ENCODE data around the gene FGF11. TPM values are rescaled to one million over a fixed set of nuclear protein-coding genes. Genes with fewer than 3 reads are reported as not detected.

The FGF11 gene
- total and polyA plus RNA-seq, 2 of the 13 experiments (the other 11 are each of a cell fraction or from before 2014, with no cell fraction given) = 0.20 to 7.6 TPM

GRCh38 chr17:7394452-7395191, 44.7 kb upstream of the FGF11 start, which contains the start of gene PLSCR3 (continued):
- TF ChIP-seq ZBTB8A (CRISPR knock-in tag; IDR thresholded peaks at IDR 0.05; ENCODE audit: borderline replicate concordance, low read depth) (no peak), TMF1 (CRISPR knock-in tag; IDR thresholded peaks at IDR 0.05; ENCODE audit: low read depth) (peak; percentile 68), ZNF44 (CRISPR knock-in tag; IDR thresholded peaks at IDR 0.05) (no peak), RFX5 (IDR thresholded peaks at IDR 0.05; ENCODE audit: low read depth, low read length) (no peak), SMARCC2 (IDR thresholded peaks at IDR 0.05) (no peak), PAF1 (CRISPR knock-in tag; IDR thresholded peaks at IDR 0.05) (no peak), PRDM4 (CRISPR knock-in tag; IDR thresholded peaks at IDR 0.05; ENCODE audit: borderline replicate concordance) (no peak), ADNP (CRISPR knock-in tag; IDR thresholded peaks at IDR 0.05) (no peak), KLF13 (CRISPR knock-in tag; IDR thresholded peaks at IDR 0.05) (no peak), PRPF4 (IDR thresholded peaks at IDR 0.05; ENCODE audit: low read depth, low read length, poor library complexity, severe bottlenecking) (no peak), FOXP1 (IDR thresholded peaks at IDR 0.05) (no peak), FOXP1 (CRISPR knock-in tag; IDR thresholded peaks at IDR 0.05) (no peak), RNF2 (conservative IDR thresholded peaks at IDR 0.05; ENCODE audit: low read depth) (peak; percentile 82; the same call in 1 of the 2 replicates), ZNF550 (CRISPR knock-in tag; IDR thresholded peaks at IDR 0.05; ENCODE audit: borderline replicate concordance) (no peak), ZBTB26 (CRISPR knock-in tag; IDR thresholded peaks at IDR 0.05; ENCODE audit: borderline replicate concordance) (no peak), TAF1 (CRISPR knock-in tag; IDR thresholded peaks at IDR 0.05) (peak; percentile 50; the same call in 1 of the 2 replicates), NR0B2 (CRISPR knock-in tag; IDR thresholded peaks at IDR 0.05) (0 out of 2 replicates have a peak, but pooled peaks have one; percentile 30), HDAC1 (CRISPR knock-in tag; IDR thresholded peaks at IDR 0.05) (peak; percentile 67)
- TF ChIP-seq, protein P1, sequence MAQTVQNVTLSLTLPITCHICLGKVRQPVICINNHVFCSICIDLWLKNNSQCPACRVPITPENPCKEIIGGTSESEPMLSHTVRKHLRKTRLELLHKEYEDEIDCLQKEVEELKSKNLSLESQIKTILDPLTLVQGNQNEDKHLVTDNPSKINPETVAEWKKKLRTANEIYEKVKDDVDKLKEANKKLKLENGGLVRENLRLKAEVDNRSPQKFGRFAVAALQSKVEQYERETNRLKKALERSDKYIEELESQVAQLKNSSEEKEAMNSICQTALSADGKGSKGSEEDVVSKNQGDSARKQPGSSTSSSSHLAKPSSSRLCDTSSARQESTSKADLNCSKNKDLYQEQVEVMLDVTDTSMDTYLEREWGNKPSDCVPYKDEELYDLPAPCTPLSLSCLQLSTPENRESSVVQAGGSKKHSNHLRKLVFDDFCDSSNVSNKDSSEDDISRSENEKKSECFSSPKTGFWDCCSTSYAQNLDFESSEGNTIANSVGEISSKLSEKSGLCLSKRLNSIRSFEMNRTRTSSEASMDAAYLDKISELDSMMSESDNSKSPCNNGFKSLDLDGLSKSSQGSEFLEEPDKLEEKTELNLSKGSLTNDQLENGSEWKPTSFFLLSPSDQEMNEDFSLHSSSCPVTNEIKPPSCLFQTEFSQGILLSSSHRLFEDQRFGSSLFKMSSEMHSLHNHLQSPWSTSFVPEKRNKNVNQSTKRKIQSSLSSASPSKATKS (CRISPR knock-in tag; IDR thresholded peaks at IDR 0.05) = no peak
- TF ChIP-seq, protein P2, sequence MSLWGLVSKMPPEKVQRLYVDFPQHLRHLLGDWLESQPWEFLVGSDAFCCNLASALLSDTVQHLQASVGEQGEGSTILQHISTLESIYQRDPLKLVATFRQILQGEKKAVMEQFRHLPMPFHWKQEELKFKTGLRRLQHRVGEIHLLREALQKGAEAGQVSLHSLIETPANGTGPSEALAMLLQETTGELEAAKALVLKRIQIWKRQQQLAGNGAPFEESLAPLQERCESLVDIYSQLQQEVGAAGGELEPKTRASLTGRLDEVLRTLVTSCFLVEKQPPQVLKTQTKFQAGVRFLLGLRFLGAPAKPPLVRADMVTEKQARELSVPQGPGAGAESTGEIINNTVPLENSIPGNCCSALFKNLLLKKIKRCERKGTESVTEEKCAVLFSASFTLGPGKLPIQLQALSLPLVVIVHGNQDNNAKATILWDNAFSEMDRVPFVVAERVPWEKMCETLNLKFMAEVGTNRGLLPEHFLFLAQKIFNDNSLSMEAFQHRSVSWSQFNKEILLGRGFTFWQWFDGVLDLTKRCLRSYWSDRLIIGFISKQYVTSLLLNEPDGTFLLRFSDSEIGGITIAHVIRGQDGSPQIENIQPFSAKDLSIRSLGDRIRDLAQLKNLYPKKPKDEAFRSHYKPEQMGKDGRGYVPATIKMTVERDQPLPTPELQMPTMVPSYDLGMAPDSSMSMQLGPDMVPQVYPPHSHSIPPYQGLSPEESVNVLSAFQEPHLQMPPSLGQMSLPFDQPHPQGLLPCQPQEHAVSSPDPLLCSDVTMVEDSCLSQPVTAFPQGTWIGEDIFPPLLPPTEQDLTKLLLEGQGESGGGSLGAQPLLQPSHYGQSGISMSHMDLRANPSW (CRISPR knock-in tag; IDR thresholded peaks at IDR 0.05; ENCODE audit: borderline replicate concordance) = peak; percentile 51; the same call in 1 of the 2 replicates
- TF ChIP-seq, protein P3, sequence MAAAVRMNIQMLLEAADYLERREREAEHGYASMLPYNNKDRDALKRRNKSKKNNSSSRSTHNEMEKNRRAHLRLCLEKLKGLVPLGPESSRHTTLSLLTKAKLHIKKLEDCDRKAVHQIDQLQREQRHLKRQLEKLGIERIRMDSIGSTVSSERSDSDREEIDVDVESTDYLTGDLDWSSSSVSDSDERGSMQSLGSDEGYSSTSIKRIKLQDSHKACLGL (CRISPR knock-in tag; IDR thresholded peaks at IDR 0.05) = peak; percentile 50; the same call in 1 of the 2 replicates

All from HepG2 (cell line).